GM18858 (cell line): Measurements from ENCODE around the gene NTRK1.

ENCODE experiments used
- ATAC-seq: cut with Tn5 transposase; IDR thresholded peaks from one replicate; pipeline ENCODE4 v1.9.1; 2021; ENCODE audit not compliant: unreplicated experiment

The NTRK1 gene

GRCh38 chr1:156854634-156855033 is 6.0 kb upstream of the NTRK1 start:
- no peak for ATAC-seq

DNA sequence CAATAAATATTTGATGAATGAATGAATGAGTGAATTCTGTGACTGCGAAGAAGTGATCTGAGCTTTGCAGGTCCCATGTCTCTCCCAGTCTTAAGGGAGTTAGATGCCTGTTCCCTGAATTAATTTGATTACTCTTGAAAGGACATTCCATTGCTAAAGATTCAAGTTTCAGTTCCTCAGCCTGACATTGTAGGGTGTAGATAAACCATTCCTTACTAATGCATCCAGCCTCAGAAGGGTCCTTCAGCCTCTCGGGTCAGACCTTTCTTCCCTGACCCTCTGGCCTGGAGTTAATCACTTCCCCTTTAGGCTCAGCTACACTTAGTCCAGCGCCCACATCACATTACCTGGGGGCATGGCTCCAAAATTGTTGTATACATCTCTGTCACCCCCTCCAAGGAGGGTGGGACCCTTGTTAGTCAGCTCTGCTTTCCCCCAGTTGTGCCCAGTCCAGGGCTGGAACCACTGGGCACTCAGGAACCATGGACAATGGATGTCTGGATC is 4.3 kb upstream of the NTRK1 start:
- no peak for ATAC-seq

- ATAC-seq, result no peak
Measured at GRCh38 chr1:156857532-156857931, 3.1 kb upstream of the NTRK1 start.

GRCh38 chr1:156858555-156858956 is 2.1 kb upstream of the NTRK1 start:
- no peak for ATAC-seq

- ATAC-seq, result no peak
Measured at GRCh38 chr1:156858959-156859522, 1.6 kb upstream of the NTRK1 start, which contains the start of gene INSRR. INSRR (minus strand) TSS chr1:156859117; CDS start chr1:156858621, 496 bp downstream.

DNA sequence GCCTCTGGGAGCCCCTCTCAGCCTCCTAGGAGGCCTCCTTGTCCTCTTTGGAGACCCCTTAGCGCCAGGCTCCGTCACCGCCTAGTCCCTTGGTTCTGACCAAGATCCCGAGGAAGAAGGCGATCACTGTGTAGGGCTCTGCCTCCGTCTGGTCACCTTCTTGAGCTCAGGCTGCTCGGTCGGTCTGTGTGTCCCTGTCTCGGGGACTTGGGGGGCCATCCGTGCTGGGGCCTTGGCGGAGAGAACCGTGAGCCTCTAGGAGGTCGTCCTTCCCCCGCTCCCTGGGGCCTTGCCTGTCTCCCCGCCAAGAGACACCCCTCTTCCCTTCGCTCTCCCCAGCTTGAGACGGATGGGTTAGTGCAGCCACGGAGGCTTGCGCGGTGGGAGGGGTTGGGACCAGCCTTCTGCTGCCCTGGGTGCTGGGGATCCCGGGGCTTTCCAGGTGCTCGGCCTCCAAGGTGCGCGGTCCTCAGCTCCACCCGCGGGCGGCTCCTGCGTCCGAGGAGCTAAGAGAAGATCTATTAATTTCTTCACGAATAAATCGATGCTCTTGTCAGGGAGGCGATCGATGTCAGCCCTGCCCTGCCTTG is 1.0 kb upstream of the NTRK1 start:
- no peak for ATAC-seq

GRCh38 chr1:156860113-156860627 is 495 bp upstream of the NTRK1 start:
- ATAC-seq, result no peak

- ATAC-seq, result no peak
Measured at GRCh38 chr1:156862584-156862983, 1.9 kb downstream of the NTRK1 start.

GRCh38 chr1:156862997-156863599 is 2.4 kb downstream of the NTRK1 start:
- no peak for ATAC-seq

DNA sequence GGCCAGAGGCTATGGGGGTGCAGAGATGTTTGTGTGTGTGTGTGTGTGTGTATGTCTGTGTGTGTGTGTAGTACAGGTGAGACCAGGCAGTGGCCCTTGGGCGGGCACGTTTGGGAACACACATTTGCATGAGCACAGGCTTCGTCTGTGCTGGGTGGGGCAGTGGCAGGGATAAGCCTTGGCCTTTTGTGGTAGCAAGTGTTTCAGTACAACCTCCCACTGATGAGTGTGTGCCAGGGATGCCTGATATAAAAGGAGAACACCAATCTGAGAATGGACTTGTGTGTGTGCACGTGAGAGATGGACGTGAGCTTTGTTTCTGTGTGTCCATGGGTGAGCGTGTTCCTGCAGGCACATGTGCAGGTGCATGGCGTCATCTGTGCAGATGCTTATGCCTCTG is 3.0 kb downstream of the NTRK1 start:
- no peak for ATAC-seq

DNA sequence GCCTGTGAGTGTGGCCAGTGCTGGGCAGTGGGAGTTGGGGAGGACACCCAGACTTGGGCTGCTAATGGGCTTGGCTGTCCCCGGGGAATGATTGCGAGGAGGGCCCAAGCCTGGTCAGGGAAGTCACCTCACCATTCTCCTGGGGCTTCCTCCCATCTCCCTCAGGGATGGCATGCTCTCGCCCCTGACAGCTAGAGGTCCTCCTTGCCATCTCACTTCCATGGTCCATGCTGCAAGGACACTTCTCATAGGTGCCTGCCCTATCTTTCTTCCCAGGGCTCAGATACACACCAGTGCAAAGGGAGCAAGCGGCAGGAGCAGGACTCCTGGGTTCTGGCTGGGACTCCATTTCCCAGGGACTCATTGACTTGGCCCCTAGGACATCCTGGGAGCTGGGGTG is 4.1 kb downstream of the NTRK1 start:
- ATAC-seq, result no peak

GRCh38 chr1:156865258-156865657 is 4.6 kb downstream of the NTRK1 start:
- ATAC-seq, result no peak

DNA sequence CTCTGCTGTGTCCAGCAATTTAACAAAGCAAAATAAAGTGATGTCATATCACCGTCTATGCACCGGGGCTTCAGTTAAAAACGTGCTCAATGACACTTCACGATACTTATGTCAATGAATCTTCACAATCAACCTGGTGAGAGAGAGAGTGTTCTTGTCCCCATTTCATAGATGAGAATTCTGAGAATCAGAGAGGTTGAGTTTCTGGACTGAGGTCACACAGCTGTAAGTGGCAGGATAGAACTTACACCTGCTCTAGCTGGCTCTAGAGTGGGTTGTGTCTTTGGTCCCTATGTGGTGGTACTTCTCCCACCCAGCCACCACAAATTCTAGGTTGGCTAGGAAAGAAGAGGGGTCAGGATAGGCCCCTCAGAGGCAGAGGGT is 5.2 kb downstream of the NTRK1 start:
- ATAC-seq, result no peak

- no peak for ATAC-seq
Measured at GRCh38 chr1:156866249-156866909, 5.7 kb downstream of the NTRK1 start.

DNA sequence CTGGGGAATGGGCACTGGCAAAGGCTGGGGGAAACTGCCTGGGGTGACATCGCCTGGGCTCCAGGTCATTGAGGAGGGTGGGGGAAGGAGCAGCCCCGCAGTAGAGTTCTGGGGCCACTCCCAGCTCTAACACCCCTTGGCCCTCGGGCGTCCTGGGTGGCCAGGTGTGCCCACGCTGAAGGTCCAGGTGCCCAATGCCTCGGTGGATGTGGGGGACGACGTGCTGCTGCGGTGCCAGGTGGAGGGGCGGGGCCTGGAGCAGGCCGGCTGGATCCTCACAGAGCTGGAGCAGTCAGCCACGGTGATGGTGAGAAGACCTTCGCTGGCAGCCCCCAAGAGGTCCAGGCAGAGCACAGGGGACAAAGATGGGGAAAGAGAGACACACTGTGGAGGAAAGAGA is 7.7 kb downstream of the NTRK1 start:
- ATAC-seq, result no peak

- ATAC-seq, result no peak
Measured at GRCh38 chr1:156869455-156869854, 8.8 kb downstream of the NTRK1 start.

DNA sequence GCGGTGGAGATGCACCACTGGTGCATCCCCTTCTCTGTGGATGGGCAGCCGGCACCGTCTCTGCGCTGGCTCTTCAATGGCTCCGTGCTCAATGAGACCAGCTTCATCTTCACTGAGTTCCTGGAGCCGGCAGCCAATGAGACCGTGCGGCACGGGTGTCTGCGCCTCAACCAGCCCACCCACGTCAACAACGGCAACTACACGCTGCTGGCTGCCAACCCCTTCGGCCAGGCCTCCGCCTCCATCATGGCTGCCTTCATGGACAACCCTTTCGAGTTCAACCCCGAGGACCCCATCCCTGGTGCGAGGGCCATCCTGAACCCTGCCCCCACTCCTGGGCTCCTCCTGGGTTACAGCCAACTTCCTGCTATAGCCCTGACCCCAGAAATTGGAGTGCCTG is 13.0 kb downstream of the NTRK1 start:
- ATAC-seq, result no peak

DNA sequence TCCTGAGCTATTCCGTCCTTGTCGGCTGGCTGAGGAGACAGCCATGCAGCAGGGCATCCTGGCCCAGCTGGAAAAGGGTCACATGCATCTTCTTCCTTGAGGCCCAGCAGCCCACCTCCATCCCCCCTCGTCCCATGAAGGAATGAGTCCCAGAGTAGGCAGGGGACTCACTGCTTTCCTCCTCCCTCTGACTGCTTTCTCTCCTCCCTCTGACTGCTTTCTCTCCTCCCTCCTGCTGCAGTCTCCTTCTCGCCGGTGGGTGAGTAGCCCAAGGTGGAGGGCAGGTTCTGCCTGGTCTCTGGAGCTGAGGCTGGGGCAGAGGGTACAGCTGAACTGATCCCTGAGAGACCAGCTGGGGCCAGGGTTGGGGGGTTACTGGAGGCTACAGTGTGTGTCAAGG is 13.5 kb downstream of the NTRK1 start:
- no peak for ATAC-seq

GRCh38 chr1:156874572-156875340 is 14.1 kb downstream of the NTRK1 start:
- ATAC-seq, result no peak

GRCh38 chr1:156875341-156875615 is 14.6 kb downstream of the NTRK1 start:
- ATAC-seq, result no peak

DNA sequence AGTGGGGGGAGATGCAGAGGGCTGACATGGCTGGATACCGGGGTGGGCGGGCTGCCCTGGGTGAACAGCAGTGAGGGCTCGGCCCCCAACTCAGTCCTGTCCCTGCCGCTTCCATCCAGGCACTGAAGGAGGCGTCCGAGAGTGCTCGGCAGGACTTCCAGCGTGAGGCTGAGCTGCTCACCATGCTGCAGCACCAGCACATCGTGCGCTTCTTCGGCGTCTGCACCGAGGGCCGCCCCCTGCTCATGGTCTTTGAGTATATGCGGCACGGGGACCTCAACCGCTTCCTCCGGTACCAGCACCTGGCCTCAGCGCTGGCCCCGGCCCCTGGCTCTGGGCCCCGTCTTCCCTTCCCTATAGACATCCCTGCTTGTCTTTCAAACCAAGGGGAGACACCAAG is 15.6 kb downstream of the NTRK1 start:
- no peak for ATAC-seq
